IPS-18a (cell line): Measurements from ENCODE around the gene SLAIN2.

Experiments
- H3K27ac ChIP-seq: one replicate; pipeline ENCODE4 v1.5.1; 2013; ENCODE audit warnings: low read length
- H3K27me3 ChIP-seq: one replicate; pipeline ENCODE4 v1.6.1; 2013; ENCODE audit warnings: mild to moderate bottlenecking, low read length; ENCODE audit not compliant: control insufficient read depth, insufficient read depth
- H3K36me3 ChIP-seq: one replicate; pipeline ENCODE4 v1.6.1; 2013; ENCODE audit warnings: low read depth, low read length; ENCODE audit not compliant: control insufficient read depth
- H3K4me1 ChIP-seq: one replicate; pipeline ENCODE4 v1.6.1; 2013; ENCODE audit warnings: low read depth, low read length; ENCODE audit not compliant: control insufficient read depth
- H3K4me3 ChIP-seq: one replicate; pipeline ENCODE4 v1.5.1; 2013; ENCODE audit warnings: low read length
- H3K9ac ChIP-seq: one replicate; pipeline ENCODE4 v1.6.1; 2013; ENCODE audit warnings: mild to moderate bottlenecking, low read length, moderate library complexity
- H3K9me3 ChIP-seq: one replicate; pipeline ENCODE4 v1.6.1; 2013; ENCODE audit warnings: low read depth, low read length; ENCODE audit not compliant: control insufficient read depth

Gene SLAIN2

DNA sequence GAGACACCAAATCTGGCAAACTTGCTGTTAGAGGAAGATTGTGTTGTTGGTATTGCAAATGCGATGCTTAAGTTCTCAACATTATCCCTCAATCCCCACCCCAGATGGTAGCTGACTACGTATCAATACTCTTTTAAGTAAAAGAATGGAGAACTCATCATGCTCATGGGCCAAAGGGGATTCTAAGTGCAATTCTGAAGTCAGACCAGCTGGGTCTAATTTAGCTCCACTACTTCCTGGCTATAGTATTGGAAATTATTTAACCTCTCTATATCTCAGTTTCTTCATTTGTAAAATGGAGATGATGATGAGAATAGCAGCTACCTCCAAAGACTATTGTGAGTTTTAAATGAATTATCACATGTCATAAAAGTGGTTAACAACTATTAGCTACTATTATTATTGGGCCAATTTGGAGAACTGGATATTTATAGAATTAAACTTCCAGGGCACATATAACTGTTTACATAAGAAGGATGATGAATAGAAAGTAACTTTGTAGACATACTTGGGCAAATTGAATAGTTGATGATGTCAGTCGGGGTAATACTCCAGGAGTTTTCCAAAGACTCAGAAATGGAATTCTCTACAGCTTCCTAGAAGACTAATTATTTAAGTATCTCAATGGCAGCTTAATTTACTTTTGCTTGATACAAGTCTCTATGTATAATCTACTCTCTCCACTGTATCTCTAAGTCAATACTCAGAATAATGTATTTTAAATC, 5.0 kb upstream of the SLAIN2 start:
- no peaks in the 10 kb centered on the region for H3K27me3 ChIP-seq

GRCh38 chr4:48337731-48338130, 3.6 kb upstream of the SLAIN2 start:
- H3K4me3 ChIP-seq = no peak overlapping the region
- no peak overlapping the region for H3K9ac ChIP-seq
- peaks cover 11% of the 10 kb centered on the region for H3K4me1 ChIP-seq
- H3K27ac ChIP-seq = no peak overlapping the region
- no peaks in the 10 kb centered on the region for H3K27me3 ChIP-seq
- no peaks in the 10 kb centered on the region for H3K36me3 ChIP-seq
- H3K9me3 ChIP-seq = no peaks in the 10 kb centered on the region

More for the DNA sequence above, 5.0 kb upstream of the SLAIN2 start:
- Histone ChIP-seq H3K27ac (no peak overlapping the region), H3K9me3 (no peaks in the 10 kb centered on the region), H3K36me3 (no peaks in the 10 kb centered on the region), H3K4me1 (peaks cover 10% of the 10 kb centered on the region), H3K4me3 (no peak overlapping the region), H3K9ac (no peak overlapping the region)

DNA sequence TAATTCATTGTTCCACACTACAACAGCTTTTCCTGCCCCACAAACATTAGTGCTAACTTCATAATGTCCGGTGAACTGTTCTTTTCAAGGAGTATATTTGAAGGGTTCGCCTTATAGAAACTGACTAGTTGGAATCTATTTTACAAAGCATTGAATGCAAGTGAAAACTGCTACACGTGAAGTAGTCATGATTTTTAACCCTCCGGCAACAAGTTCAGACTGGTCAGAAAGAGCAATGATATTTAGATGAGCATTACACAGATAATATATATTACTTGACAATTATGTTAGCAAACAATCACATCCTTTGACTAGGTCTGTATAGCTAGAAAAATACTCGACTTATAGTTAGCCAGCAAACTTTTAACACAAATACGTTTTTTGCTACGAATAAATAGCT, 1.7 kb upstream of the SLAIN2 start:
- Histone ChIP-seq H3K4me1 (peaks cover 21% of the 10 kb centered on the region), H3K27me3 (no peaks in the 10 kb centered on the region), H3K9ac (peak overlapping the region; percentile 81), H3K27ac (no peak overlapping the region), H3K4me3 (peak overlapping the region; percentile 99), H3K9me3 (no peaks in the 10 kb centered on the region), H3K36me3 (no peaks in the 10 kb centered on the region)

GRCh38 chr4:48340276-48340964, 909 bp upstream of the SLAIN2 start:
- Histone ChIP-seq H3K4me3 (peak overlapping the region; percentile 99), H3K27me3 (no peaks in the 10 kb centered on the region), H3K4me1 (peaks cover 28% of the 10 kb centered on the region)

DNA sequence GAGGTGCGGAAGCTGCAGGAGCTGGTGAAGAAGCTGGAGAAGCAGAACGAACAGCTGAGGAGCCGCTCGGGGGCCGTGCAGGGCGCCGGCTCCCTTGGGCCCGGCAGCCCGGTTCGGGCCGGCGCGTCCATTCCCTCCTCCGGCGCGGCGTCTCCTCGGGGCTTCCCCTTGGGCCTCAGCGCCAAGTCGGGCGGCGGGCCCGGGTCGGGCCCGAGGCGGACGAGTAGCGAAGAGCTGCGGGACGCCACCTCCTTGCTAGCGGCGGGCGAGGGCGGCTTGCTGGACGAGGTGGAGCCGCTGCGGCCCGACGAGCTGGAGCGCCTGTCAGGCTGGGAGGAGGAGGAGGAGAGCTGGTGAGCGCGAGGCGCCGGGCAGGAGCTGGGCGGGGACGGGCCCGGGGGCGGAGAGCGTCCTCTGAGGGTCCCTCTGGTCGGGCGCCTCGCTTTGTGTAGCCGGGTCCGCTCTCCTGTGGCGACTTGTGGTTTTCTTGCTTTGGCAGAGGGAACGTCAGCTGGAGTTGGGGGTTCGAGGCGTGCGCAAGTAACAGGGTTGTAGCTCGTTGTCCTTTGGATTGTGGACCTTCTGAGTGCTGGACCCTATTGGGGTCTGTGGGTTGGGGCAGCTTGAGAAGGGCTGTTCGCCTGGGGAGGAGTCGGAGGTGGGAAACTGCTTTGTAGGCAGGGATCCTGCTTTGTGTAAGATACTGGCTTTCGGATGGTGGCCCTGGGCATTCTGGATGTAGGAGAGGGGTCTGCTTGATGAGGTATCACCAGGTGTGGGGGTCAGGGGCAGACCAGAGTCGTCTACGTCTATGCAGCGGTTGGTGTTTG, 662 bp downstream of the SLAIN2 start:
- H3K27ac ChIP-seq = peak overlapping the region; percentile 69
- no peaks in the 10 kb centered on the region for H3K27me3 ChIP-seq
- H3K4me1 ChIP-seq = peaks cover 30% of the 10 kb centered on the region
- no peaks in the 10 kb centered on the region for H3K9me3 ChIP-seq
- peak overlapping the region; percentile 83 for H3K9ac ChIP-seq
- peak overlapping the region; percentile 97 for H3K4me3 ChIP-seq
- H3K36me3 ChIP-seq = no peaks in the 10 kb centered on the region

More at GRCh38 chr4:48340276-48340964, 909 bp upstream of the SLAIN2 start:
- Histone ChIP-seq H3K9me3 (no peaks in the 10 kb centered on the region), H3K9ac (peak overlapping the region; percentile 81), H3K36me3 (no peaks in the 10 kb centered on the region), H3K27ac (peak overlapping the region; percentile 85)

GRCh38 chr4:48342606-48342880, 1.2 kb downstream of the SLAIN2 start:
- Histone ChIP-seq H3K9ac (peak overlapping the region; percentile 83), H3K4me3 (peak overlapping the region; percentile 97), H3K27me3 (no peaks in the 10 kb centered on the region), H3K27ac (no peak overlapping the region), H3K4me1 (peaks cover 30% of the 10 kb centered on the region), H3K36me3 (no peaks in the 10 kb centered on the region), H3K9me3 (no peaks in the 10 kb centered on the region)

DNA sequence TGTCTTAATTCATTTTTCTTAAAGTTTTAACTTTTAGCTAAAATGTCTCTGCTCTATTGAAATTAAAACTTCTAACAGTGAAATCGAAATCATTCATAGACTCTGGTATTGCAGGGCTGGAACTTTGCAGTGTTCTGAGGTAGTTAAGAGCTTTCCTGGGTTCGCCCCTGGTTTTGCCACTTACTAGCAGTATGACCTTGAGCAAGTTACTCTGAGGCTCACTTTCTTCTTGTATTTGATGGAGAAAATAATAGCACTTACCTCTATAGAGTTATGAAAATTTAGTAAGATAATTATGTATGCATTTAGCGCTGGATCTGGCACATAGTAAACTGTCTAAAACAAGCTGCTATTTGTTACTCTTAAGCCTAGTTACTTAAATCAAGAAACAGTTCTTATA, 1.7 kb downstream of the SLAIN2 start:
- H3K4me1 ChIP-seq = peaks cover 30% of the 10 kb centered on the region
- no peak overlapping the region for H3K27ac ChIP-seq
- no peaks in the 10 kb centered on the region for H3K36me3 ChIP-seq
- H3K4me3 ChIP-seq = peak overlapping the region; percentile 97
- H3K9me3 ChIP-seq = no peaks in the 10 kb centered on the region
- no peaks in the 10 kb centered on the region for H3K27me3 ChIP-seq
- peak overlapping the region; percentile 83 for H3K9ac ChIP-seq

- H3K36me3 ChIP-seq = no peaks in the 10 kb centered on the region
- peaks cover 31% of the 10 kb centered on the region for H3K4me1 ChIP-seq
- no peaks in the 10 kb centered on the region for H3K9me3 ChIP-seq
- H3K4me3 ChIP-seq = peak overlapping the region; percentile 97
- H3K27ac ChIP-seq = no peak overlapping the region
- H3K9ac ChIP-seq = peak overlapping the region; percentile 83
- no peaks in the 10 kb centered on the region for H3K27me3 ChIP-seq
Measured at GRCh38 chr4:48343551-48343950, 2.2 kb downstream of the SLAIN2 start.

DNA sequence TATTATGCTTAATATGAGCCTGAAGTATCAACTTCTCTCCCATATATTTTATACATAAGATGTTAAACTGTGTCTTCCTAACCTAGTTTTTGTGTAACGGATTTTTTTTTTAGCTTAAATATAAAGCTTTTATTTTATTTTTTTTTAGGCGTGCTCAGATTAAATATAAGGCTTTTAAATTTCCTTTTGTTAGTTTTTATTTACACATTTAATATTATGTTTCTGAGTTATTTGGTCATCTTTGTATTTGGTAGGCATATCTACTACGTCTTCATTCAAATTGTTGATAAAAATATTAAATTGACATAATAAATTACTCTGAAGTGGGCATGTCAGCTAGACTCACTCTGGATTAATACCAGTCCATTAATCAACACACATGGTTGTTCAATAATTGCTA, 4.2 kb downstream of the SLAIN2 start:
- Histone ChIP-seq H3K36me3 (no peaks in the 10 kb centered on the region), H3K27ac (no peak overlapping the region), H3K9ac (no peak overlapping the region), H3K4me3 (no peak overlapping the region), H3K9me3 (no peaks in the 10 kb centered on the region), H3K27me3 (no peaks in the 10 kb centered on the region), H3K4me1 (peaks cover 31% of the 10 kb centered on the region)

DNA sequence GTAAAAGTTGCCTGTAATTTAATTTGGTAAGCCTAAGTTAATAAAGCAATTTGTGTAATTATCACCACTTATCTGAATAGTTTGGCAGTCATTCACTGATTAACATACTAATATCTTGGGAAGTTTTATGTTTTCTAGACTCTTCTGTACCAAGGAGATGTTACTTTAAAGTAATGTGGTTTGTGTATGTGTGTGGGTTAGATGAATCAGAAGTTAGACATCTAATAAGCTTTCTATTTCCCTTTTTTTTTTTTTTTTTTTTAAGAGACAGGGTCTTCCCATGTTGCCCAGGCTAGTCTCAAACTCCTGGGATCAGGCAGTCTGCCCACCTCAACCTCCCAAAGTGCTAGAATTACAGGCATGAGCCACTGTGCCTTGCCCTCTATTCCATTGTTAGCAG, 5.3 kb downstream of the SLAIN2 start:
- Histone ChIP-seq H3K36me3 (no peaks in the 10 kb centered on the region), H3K9ac (no peak overlapping the region), H3K27me3 (no peaks in the 10 kb centered on the region), H3K9me3 (no peaks in the 10 kb centered on the region), H3K27ac (no peak overlapping the region), H3K4me3 (no peak overlapping the region), H3K4me1 (peaks cover 31% of the 10 kb centered on the region)

DNA sequence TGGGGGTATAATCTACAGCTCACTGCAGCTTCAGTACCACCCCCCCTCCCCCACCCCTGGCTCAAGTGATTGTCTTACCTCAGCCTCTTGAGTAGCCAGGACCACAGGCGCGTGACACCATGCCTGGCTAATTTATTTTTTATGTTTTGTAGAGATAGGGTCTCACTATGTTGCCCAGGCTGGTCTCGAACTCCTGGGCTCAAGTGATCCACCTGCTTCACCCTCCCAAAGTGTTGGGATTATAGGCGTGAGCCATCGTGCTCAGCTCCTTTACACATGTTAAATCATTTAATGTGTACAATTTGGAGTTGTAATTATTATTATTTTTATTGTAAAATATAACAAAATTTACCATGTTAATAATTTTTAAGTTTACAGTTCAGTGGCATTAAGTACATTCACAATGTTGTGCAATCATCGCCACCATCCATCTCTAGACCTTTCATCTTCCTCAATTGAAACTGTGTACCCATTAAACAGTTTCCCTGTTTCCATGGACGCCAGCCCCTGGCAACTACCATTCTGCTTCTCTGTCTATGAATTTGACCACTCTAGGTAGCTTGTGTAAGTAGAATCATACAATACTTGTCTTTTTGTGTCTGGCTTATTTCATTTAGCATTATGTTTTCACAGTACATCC, 6.1 kb downstream of the SLAIN2 start:
- no peak overlapping the region for H3K4me3 ChIP-seq
- H3K27me3 ChIP-seq = no peaks in the 10 kb centered on the region
- peaks cover 31% of the 10 kb centered on the region for H3K4me1 ChIP-seq
- no peaks in the 10 kb centered on the region for H3K9me3 ChIP-seq
- H3K27ac ChIP-seq = no peak overlapping the region
- H3K36me3 ChIP-seq = no peaks in the 10 kb centered on the region
- H3K9ac ChIP-seq = no peak overlapping the region
